Embryonic facial prominence (tissue), 1 donor: ENCODE data around the gene RHEBL1.

Experiments used
- DNase-seq: peaks from one replicate; pipeline ENCODE4 v3.0.0-alpha.2; 2016; ENCODE audit errors: extremely low spot score

Gene RHEBL1

DNA sequence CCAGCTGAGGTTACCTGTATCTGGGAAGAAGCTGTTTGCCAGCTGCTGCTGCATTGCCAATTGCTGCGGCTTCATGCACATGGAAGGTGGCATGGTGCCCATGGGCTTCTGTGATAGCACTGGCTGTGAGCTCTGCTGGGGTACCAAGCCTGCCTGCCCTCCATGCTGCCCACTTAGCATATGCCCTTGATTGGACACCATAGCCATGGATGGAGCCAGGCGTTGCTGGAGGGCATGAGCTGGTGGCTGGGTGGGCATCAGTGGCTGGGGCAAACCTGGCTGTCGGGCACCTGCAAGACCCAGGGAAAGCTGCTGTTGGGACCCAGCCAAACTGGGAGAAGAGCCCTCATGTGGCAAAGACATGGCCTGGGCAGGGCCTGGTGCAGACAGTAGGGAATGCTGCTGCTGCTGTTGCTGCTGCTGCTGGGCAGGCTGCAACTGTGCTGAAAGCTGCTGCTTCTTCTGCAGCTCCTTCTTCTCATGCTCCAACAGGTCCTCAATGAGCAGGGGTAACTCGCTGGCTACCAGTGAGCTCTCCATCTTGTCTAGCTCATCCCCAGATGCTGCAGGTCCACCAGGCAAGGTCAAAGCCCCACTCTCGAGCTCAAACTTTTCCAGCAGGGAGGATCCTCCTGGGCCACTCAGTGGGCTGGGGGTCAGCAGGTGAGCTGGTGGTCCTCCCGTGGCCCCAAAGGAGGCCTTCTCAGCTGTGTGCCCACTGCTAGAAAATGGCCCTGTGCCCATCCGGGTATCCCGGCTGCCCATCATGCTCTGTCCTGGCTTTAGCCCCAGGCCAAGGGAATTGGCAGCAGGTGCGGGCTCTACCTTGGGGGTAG, 32.5 kb downstream of the RHEBL1 start:
- DNase-seq = no peak

GRCh38 chr12:49036029-49036428, 33.8 kb downstream of the RHEBL1 start:
- no peak for DNase-seq

DNA sequence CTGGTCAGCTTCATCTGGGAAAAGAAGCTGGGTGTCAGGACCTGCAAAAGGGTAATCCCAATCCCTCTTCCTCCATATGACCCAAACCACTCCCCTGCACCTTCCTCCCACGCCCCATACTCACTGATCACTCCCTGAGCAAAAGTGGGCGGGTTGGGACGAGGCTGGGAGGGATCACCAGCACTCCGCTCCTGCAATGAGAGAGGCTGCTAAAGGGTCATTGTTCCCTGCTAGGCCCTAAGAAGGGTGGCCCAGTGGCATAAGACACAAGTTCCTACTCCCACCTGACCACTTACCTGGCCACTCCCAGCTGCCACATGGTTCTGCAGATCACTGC, 35.5 kb downstream of the RHEBL1 start:
- no peak for DNase-seq

- DNase-seq = no peak
These were observed 36.0 kb downstream of the RHEBL1 start for GRCh38 chr12:49033611-49034285.

- no peak for DNase-seq
These were observed 36.9 kb downstream of the RHEBL1 start for GRCh38 chr12:49032679-49033447.

GRCh38 chr12:49032276-49032675, 37.5 kb downstream of the RHEBL1 start:
- DNase-seq = no peak

DNA sequence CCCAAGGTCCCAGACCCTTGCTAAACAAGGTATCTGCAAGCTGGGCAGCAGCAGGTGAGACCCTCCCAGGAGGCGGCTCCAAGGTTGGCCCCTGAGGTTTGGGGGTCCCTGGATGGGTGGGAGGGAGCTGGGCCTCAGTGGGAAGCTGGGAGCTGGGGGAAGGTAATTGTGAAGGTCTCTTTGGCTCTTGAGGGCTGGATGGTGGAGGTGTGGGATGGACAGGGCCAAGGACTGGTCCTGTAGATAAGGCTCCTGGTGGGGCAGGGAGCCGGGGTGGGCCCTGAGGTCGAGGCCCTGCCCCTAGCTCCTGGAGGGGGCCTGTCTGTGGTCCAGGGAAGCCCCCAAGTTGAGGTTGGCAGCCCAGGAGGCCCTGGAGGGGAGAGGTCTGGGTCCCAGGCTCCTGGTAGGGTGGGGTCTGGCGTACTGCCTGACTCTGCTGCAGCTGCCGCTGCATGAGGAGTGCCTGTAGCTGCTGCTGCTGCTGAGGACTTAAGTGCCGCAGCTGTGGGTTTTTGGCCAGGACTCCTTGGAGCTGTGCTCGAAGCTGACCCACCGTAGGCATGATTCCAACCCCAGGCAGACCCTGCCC, 38.1 kb downstream of the RHEBL1 start:
- no peak for DNase-seq

DNA sequence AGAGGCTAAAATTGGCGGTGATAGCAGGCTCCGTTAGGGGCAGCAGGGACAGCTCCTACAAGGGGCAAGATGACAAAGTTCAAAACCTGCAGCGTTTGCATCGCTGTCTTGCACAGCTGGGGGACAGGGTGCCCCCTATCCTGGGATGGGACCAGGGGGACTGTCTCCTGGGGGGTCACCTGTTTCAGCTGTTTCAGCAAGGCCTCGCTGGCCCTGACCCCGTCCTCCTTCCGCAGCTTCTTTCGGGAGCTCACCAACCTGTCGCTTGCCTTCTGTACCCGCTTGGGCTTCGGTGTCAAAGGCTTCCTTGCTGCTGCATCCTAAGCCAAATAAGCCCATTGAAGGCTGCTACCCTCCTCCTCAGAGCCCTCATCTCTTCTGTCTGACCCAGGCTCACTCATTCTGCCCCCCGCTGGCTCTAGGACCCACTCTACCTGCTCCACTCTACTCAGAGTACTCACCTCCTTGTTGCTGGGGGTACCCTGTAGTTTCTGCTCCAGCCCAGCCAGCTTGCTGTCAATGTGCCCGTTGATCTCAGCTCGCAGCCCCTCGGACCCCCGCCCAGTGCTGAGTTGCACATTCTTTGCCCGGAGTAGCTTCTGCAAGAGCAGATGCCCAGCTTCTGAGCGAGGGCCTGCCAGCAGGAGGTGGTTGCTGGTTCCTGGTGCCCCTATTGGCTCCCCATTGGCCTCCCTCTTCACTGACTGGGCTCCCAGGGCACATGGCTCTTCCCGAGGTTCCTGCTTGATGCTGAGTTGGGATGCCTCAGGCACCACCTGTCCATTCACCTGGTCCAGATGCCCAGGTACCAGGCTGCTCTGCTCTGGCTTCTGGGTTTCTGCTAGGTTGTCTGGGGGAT, 38.8 kb downstream of the RHEBL1 start:
- no peak for DNase-seq

DNA sequence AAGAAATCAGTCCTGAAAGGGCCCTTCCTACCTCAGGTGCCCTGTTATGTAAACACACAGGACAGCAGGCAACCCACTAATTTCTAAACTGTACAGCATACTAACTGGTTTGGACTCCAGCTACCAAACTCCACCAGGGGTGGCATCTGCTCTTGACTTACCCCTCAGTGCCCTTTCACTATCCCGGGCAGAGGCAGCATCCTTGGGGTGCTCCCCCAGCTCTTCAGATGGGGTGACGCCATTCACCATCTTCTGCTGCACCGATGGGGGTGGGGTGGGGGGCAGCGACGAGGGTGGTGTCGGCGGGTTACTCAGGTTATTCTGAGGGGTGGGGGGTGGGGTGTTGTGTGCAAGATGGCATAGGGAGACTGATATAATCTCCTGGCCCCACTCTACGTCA, 39.7 kb downstream of the RHEBL1 start:
- no peak for DNase-seq

- DNase-seq = no peak
These were observed 41.0 kb downstream of the RHEBL1 start for GRCh38 chr12:49028666-49029275.

- no peak for DNase-seq
These were observed 41.8 kb downstream of the RHEBL1 start for GRCh38 chr12:49027846-49028555.

GRCh38 chr12:49026678-49027480, 42.9 kb downstream of the RHEBL1 start:
- DNase-seq = no peak

DNA sequence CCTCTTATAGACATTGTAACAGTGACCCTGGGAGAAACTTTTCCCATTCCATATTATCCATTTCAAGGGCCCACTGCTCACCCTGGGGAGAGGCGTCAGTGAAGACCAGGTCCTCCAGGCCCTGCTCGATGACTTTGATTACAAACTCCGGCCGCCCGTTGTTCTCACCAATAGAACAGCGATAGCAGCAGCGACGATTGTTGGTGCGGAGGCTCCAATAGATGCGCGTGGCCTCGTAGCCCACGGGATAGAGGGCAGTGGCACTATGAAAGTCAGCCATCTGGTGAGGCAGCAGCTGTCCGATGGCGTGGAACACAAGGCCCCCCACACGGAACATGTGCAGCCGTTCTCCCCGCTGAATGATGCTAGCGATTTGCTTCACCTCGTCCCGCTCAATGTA, 43.7 kb downstream of the RHEBL1 start:
- no peak for DNase-seq

DNA sequence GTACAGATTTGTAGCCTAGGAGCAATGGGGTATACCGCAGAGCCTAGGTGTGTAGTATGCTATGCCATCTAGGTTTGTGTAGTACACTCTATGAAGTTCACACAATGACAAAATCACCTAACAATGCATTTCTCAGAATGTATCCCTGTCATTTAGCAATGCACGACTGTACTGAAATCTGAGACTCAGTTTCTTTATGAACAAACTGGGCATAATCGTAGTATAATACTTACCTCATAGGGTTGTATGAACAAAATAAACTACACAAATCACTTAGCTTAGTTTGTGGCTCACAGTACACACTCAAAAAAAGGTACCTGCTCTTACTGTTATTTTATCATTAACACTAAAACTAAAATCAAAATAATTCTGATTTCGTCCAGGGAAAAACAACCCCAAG, 44.3 kb downstream of the RHEBL1 start:
- no peak for DNase-seq

- DNase-seq = no peak
These were observed 45.2 kb downstream of the RHEBL1 start for GRCh38 chr12:49024543-49024942.

- no peak for DNase-seq
These were observed 46.0 kb downstream of the RHEBL1 start for GRCh38 chr12:49023812-49024211.

DNA sequence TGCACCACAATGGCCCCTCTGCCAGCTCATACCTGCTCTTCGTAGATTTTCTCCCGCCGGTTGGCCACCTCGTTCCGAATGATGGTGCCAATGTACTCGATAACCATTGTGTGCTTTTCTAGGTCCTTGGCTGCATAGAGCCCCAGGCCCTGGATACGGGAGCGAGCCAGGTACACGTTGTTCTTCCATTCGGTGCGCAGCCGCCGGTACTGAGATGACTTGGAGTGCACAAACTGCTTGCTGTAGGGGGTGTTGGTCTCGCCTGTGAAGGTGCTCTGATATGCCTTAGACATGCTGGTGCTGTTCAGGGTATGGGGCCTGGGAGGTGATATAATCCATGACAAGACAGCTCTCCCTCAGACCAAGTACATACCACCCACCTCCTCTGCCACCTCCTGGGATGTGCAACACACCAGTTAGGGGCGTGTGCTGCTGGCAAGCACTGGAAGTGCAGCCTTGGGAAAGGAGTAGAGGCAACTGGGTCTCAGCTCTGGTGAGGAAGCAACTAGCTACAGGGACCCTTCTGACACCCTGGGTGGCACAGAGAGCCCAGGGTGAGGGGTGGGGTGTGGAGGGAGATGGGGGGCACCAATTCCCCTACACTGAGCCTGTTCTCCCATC, 47.1 kb downstream of the RHEBL1 start:
- DNase-seq = no peak

- no peak for DNase-seq
These were observed 48.4 kb downstream of the RHEBL1 start for GRCh38 chr12:49021292-49021915.
